Measurements from ENCODE around the gene GRK4.

The GRK4 gene

GRCh38 chr4:3011456-3012220 is 48.3 kb downstream of the GRK4 start:
- DNase-seq (ENCODE audit: low read depth), result no peak

- no peak for DNase-seq (ENCODE audit: low read depth)
Observed at GRCh38 chr4:3013323-3013722, 50.0 kb downstream of the GRK4 start.

GRCh38 chr4:3013839-3014350 is 50.5 kb downstream of the GRK4 start:
- no peak for DNase-seq (ENCODE audit: low read depth)

- no peak for DNase-seq (ENCODE audit: low read depth)
Observed at GRCh38 chr4:3016961-3017360, 53.6 kb downstream of the GRK4 start.

GRCh38 chr4:3017504-3017903 is 54.1 kb downstream of the GRK4 start:
- no peak for DNase-seq (ENCODE audit: low read depth)

- no peak for DNase-seq (ENCODE audit: low read depth)
Observed at GRCh38 chr4:3019145-3019846, 55.9 kb downstream of the GRK4 start.

- DNase-seq (ENCODE audit: low read depth), result no peak
Observed at GRCh38 chr4:3021127-3021526, 57.8 kb downstream of the GRK4 start.

- DNase-seq (ENCODE audit: low read depth), result no peak
Observed at GRCh38 chr4:3021627-3022026, 58.3 kb downstream of the GRK4 start.

GRCh38 chr4:3022112-3022511 is 58.7 kb downstream of the GRK4 start:
- DNase-seq (ENCODE audit: low read depth), result no peak

GRCh38 chr4:3022651-3023050 is 59.3 kb downstream of the GRK4 start:
- DNase-seq (ENCODE audit: low read depth), result no peak

- DNase-seq (ENCODE audit: low read depth), result no peak
Observed at GRCh38 chr4:3025881-3026280, 62.5 kb downstream of the GRK4 start.

- no peak for DNase-seq (ENCODE audit: low read depth)
Observed at GRCh38 chr4:3026540-3026939, 63.2 kb downstream of the GRK4 start.

GRCh38 chr4:3029464-3029863 is 66.1 kb downstream of the GRK4 start:
- DNase-seq (ENCODE audit: low read depth), result no peak

GRCh38 chr4:3030566-3031356 is 67.4 kb downstream of the GRK4 start:
- DNase-seq (ENCODE audit: low read depth), result no peak

- DNase-seq (ENCODE audit: low read depth), result no peak
Observed at GRCh38 chr4:3031357-3032082, 68.1 kb downstream of the GRK4 start.

- DNase-seq (ENCODE audit: low read depth), result no peak
Observed at GRCh38 chr4:3034231-3034630, 70.9 kb downstream of the GRK4 start.

- DNase-seq (ENCODE audit: low read depth), result no peak
Observed at GRCh38 chr4:3035249-3035648, 71.9 kb downstream of the GRK4 start.

- DNase-seq (ENCODE audit: low read depth), result no peak
Observed at GRCh38 chr4:3035674-3036073, 72.3 kb downstream of the GRK4 start.

- DNase-seq (ENCODE audit: low read depth), result no peak
Observed at GRCh38 chr4:3036131-3036952, 73.0 kb downstream of the GRK4 start.

- DNase-seq (ENCODE audit: low read depth), result peak; percentile 90
Observed at GRCh38 chr4:3037957-3038461, 74.6 kb downstream of the GRK4 start.
